ENCODE measurements around the gene GPRIN2.
"Not testable (repeated sequence)": the region's sequence is repeated elsewhere in the genome, so short reads cannot be mapped to it uniquely, and the experiment has no call there.

GPRIN2 gene

DNA sequence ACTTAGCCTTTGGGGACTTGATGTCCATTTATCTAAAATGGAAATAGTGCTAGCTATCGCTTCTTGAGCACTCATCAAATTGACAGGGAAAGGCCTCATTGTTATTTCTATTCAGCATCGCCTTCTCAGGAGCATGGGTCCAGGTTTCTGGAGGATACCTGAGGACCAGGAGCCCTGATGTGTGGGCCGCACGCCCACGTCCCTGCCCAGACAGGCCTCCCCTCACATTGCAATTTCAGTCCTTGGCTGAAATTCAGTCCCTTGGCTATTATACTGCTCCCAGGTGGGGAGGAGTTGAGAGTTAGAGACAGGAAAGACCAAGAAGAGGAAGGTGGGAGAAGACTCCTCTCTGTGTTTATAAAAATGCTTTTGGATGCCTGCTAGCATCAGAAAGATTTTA, 38.9 kb downstream of the GPRIN2 start:
- no peak for ATAC-seq

DNA sequence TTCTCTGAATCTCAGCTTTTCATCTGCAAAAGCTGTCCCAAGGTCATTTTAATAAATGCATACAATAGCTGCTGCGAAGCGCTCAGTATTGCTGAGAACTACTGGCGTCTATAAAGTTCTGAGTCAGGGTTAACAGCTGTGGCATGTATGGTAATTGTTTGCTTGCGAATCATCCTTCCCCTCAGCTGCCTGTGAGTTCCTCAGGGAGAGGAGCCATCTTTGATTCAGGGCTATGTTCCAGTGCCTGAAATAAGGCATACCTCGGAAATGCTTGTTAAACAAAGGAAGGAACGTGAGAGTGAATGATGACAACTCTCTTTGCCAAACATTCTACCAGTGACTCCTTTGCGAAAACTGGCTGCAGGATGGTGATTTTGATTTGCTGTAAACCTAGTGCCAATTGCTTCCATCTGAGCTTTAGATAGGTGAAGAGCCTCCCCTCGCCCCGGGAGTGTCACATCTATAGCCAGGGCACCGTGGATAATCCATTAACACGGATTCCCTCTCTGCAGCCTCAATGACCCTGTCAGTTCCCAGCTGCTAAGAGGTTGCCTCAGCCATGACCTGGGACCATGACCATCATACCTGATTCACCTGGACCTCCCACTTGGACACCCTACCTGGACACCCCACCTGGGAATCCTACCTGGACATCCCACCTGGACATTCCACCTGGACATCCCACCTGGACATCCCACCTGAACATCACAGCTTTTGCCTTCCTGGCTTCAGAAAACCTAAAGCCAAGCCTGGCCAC, 39.6 kb downstream of the GPRIN2 start:
- no peak for ATAC-seq

DNA sequence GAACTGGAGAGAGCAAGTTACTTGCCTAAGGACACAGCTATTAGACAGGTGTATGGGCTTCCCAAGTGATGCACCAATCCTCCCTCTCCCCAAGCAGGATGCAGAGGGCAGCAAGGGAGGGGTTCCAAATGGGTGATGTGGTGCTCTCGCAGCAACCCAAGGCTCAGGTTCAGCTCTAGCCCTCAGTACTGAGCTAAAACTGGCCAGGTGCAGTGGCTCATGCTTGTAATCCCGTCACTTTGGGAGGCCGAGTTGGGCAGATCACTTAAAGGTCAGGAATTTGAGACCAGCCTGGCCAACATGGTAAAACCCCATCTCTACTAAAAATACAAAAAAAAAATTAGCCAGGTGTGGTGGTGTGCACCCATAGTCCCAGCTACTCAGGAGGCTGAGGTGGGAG, 40.7 kb downstream of the GPRIN2 start:
- no peak for ATAC-seq

DNA sequence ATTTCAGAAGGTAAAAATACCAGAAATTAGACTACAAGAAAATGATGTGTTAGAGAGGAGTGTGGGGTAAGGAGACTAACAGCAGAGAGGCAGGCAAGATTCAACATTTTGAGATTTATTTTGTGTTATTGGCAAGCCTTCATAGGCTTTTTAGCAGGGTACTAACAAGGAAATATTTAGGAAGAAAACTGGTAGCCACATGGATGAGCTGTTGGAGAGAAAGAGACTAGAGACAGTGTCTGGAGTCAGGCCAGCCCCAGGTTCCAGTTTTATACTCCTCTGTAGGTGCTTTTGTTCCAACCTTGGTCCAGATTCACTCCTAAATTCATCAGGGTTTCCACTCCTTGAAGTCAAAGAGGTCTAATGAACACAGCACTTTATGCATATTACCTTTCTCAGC, 41.1 kb downstream of the GPRIN2 start:
- no peak for ATAC-seq

DNA sequence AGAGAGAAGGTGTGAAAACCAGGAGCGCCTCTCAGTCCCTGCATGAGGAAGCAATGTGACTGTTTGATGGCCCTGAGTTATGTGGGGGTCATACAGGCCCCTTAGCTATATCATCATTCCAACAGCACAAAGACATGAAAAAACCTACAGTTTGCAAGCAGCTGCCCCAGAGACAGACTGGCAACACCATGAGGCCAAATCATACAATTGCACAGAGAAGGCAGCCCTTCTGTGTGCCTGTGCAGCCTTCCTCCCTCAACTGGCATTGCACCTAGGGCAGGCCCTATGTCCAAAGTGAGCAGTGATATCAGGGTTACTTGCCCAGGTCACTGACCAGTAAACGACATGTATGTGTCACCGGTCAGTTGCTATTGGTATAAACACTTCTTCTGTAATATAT, 41.6 kb downstream of the GPRIN2 start:
- no peak for ATAC-seq

DNA sequence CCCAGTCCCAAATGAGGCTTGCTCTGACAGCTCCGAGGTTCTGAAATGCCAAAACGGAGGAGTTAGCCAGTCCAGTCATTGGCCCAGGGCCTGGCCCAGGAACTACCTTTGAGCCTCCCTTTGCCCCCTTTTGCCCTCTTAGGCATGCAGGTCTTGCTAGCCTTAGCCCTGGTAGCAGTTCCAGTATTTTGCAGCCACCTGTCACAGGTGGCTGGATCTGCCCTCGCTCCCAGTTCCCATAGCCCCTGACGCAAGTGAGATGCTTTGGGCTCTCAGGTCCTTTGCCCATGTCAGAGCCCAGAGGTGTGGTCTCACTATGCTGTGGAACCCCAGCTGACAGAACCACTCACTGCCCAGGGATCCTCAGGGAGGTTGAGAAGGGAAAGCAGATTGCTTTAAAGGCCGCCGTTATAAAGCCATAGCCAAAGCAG, 42.0 kb downstream of the GPRIN2 start:
- no peak for ATAC-seq

DNA sequence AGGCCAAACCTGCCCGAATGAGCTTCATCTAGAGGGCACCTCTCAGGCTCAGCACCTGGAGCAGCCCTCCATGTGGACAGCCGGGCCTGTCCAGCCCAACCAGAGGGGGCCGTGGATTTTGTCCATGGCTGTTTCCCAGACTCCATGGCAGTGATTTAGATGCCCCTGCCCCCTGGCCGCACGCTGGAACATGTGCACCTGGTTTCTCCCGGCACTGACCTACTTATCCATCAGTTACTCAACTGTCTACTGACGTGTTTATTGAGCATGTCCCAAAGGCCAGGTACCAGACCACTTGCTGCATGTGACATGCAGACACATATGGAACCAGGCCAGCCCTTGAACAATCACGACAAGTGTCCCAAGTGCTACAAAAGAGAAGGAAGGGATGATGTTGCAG, 43.1 kb downstream of the GPRIN2 start:
- not testable (repeated sequence) for ATAC-seq

DNA sequence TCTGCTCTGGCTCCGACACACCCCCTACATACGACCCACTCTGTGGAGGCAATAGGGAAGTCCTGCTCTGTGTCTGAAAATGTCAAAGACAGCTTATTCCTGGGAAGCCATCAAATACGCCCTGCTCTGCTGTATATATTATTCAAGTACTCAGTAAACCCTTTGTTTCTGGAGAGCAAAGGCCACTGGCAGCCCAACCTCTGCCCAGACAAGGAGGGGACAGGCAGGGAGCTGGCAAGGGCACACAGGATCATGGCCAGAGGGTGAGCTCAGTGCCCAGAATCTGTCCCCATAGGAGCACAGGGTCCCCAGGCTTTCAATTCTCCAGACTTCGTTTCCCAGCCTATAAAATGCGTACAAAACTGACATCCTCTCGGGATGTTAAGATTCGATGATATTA, 43.7 kb downstream of the GPRIN2 start:
- ATAC-seq, result not testable (repeated sequence)

DNA sequence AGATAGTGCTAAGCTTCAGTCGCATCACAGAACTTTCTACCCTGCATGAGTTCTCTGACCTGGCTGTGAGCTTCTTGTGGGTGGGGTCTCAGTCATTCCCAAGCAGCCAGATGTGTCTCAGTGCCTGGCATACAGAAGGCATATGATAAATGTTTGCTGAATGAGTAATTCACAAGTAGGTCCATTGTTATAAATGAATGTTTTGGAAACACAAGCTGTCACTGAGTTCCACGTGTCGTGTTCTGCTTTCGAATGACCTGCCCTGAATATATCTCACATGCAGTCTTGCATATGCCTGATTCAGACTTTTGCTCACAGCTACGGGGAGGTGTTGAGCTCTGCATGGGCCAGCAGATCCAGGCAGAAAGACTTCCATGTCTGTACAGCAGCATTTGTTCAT, 44.5 kb downstream of the GPRIN2 start:
- ATAC-seq, result not testable (repeated sequence)

Data from activated CD4-positive, CD25-positive, alpha-beta regulatory T cell treated with anti-CD3 and anti-CD28 coated beads, Interleukin-2, amount 50 U/mL, for 24 hours (primary cell).